PC-3 (cell line): ENCODE data around the gene AFDN.

Experiments used
- CTCF ChIP-seq: fragments of 300-600 bp; sonication (generic); conservative IDR thresholded peaks from 2 replicates; pipeline ENCODE4 v1.5.1; 2017; ENCODE audit warnings: antibody characterized with exemption, low read depth, mild to moderate bottlenecking, low read length
- EZH2 ChIP-seq: fragments of 300-600 bp; sonication (generic); IDR thresholded peaks from one replicate; pipeline ENCODE4 v1.6.1; 2017; ENCODE audit warnings: antibody characterized with exemption, mild to moderate bottlenecking, low read length; ENCODE audit not compliant: unreplicated experiment
- EZH2phosphoT487 ChIP-seq: fragments of 300-600 bp; sonication (generic); IDR thresholded peaks from 2 replicates; pipeline ENCODE4 v1.6.1; 2018; ENCODE audit warnings: mild to moderate bottlenecking, antibody characterized with exemption, low read length, borderline replicate concordance

- TF ChIP-seq CTCF (no peak), EZH2phosphoT487 (no peak), EZH2 (no peak)
These were observed 34.0 kb downstream of the AFDN start for GRCh38 chr6:167860550-167861226.
